ENCODE measurements around the gene SAFB2.

DNA sequence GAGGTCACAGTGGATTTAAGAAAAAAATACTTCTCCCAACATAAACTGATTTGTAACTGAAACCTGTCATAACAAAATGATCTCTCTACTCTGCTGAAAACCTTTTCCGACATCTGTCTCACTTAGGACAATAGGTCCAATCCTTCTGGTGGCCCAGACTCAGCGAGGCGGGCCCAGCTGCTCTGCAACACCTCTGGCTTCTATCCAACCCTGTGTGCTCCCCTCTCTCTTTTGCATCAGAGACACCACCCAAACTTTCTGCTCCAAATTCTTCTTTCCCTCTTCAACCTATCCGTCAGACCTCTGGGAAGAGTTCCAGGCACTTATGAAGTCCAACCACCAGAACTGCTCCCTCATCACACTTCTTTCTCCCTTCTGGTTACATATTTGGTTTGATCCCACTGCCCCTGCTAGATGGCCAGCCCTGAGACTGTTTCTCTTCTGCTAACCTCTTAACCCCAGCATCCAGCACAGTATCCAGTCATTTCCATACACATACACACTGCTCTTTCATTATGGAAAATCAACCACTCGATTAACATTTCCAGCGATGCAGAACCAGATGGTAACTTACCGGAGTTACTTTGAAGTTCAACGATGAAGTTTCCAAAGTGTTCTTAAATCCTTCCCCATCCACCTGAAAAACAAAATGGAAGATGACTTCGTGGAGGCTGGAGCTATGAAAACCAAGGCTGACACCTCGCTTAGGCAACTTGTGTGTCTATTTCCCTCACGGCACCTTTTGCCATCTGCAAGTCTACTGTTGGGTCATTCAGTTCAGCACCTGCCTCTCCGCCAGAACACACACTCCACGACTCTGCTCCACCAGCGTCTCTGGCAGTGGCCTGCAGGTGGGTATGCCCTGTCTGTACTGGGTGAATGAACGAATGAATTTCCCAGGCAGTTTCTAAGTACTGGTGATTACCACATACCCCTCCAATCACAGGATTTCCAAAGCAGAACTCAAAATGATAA is 9.4 kb downstream of the SAFB2 start:
- TF ChIP-seq CTCF (IDR thresholded peaks at IDR 0.05): no peak
- TF ChIP-seq EP300 (IDR thresholded peaks at IDR 0.05): no peak
- no peak for TF ChIP-seq POLR2A (IDR thresholded peaks at IDR 0.05)
- no peak for TF ChIP-seq POLR2AphosphoS5 (IDR thresholded peaks at IDR 0.05)
